Gastrocnemius medialis (tissue), 4 donors: ENCODE results near the gene CYP19A1.

Source experiments
- POLR2A ChIP-seq, 2 donors: fragments of 450-650 bp; IDR thresholded peaks; one replicate each; pipeline ENCODE4 v1.6.1; 2017; ENCODE audit warnings: antibody characterized with exemption in 2 of 2, mild to moderate bottlenecking in 2 of 2, moderate library complexity in 2 of 2
- TF ChIP-seq, protein P1 (sequence below), 5 experiments: fragments of 450-650 bp in 3 of 5; fragments of 200-600 bp in 2 of 5; sonication (generic) in 2 of 5; IDR thresholded peaks in 4 of 5; conservative IDR thresholded peaks in 1 of 5; 1 replicate in 4 of 5; 2 replicates in 1 of 5; pipeline ENCODE4 v1.5.1; 2016 to 2019; ENCODE audit warnings: antibody characterized with exemption in 5 of 5, mild to moderate bottlenecking in 3 of 5, moderate library complexity in 3 of 5

DNA sequence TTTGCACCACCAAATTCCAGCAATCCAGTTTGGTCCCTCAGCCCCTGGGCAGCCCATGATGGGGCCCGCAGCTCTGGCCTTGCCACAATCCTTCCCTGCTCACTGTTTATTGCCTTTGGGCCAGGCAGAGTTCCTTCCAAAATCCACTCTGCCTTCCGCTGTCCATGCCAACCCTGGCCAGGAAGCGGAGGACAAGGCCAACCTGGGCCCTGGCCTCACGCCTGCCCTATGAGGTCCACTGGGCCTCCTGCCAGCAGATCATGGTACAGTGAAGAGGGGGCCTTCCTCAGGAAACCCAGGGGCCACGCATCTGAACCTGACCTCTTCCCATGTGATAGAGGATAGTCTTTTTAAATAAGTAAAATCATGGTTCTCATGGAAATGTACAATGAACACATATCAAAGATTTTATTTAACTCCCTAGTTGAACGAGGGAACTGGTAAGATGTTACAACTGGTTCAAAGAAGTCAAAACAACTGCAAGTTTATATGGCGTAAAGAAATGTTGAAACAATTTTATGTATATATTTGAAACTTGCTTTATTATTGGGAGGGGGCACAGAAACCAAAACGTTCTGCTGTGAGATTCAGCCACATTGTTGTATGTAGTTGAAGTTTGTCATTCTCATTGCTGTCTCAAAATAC lies 147.8 kb downstream of the CYP19A1 start:
- TF ChIP-seq, protein P1, sequence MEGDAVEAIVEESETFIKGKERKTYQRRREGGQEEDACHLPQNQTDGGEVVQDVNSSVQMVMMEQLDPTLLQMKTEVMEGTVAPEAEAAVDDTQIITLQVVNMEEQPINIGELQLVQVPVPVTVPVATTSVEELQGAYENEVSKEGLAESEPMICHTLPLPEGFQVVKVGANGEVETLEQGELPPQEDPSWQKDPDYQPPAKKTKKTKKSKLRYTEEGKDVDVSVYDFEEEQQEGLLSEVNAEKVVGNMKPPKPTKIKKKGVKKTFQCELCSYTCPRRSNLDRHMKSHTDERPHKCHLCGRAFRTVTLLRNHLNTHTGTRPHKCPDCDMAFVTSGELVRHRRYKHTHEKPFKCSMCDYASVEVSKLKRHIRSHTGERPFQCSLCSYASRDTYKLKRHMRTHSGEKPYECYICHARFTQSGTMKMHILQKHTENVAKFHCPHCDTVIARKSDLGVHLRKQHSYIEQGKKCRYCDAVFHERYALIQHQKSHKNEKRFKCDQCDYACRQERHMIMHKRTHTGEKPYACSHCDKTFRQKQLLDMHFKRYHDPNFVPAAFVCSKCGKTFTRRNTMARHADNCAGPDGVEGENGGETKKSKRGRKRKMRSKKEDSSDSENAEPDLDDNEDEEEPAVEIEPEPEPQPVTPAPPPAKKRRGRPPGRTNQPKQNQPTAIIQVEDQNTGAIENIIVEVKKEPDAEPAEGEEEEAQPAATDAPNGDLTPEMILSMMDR (IDR thresholded peaks at IDR 0.05 in 4 of 5, conservative IDR thresholded peaks at IDR 0.05 in 1 of 5) = no peak
- TF ChIP-seq POLR2A (IDR thresholded peaks at IDR 0.05) = no peak
